Measurements from ENCODE around the gene DNMT1.

DNA sequence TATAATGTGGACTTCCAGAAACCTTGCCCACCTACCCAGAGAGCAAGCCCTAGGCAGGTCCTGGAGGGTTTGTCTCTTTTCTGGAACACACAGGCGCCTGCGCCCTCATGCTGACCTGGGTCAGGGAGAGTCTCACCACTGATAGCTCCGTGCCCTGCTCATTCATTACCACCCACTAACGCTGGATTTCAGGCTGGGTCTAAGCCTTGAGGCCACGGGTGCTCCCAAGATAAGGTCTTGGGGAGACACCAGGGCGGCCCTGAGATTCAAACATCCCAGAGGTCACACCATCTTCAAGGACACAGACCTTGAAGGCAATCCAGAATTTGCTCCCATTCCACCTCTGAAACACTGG lies 31.2 kb upstream of the DNMT1 start:
- TF ChIP-seq, protein P1, sequence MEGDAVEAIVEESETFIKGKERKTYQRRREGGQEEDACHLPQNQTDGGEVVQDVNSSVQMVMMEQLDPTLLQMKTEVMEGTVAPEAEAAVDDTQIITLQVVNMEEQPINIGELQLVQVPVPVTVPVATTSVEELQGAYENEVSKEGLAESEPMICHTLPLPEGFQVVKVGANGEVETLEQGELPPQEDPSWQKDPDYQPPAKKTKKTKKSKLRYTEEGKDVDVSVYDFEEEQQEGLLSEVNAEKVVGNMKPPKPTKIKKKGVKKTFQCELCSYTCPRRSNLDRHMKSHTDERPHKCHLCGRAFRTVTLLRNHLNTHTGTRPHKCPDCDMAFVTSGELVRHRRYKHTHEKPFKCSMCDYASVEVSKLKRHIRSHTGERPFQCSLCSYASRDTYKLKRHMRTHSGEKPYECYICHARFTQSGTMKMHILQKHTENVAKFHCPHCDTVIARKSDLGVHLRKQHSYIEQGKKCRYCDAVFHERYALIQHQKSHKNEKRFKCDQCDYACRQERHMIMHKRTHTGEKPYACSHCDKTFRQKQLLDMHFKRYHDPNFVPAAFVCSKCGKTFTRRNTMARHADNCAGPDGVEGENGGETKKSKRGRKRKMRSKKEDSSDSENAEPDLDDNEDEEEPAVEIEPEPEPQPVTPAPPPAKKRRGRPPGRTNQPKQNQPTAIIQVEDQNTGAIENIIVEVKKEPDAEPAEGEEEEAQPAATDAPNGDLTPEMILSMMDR (conservative IDR thresholded peaks at IDR 0.05): no peak
- no peak for TF ChIP-seq EZH2 (IDR thresholded peaks at IDR 0.05; ENCODE audit: low read depth)
